Tibial nerve (tissue), 4 donors: ENCODE results near the gene MICU1. TPM values are rescaled to one million over a fixed set of nuclear protein-coding genes. Genes with fewer than 3 reads are reported as not detected.

Source experiments
- DNase-seq, 2 donors: peaks; one replicate each; pipeline ENCODE4 v3.0.0-alpha.2; 2019; ENCODE audit warnings: low spot score in 2 of 2
- H3K27ac ChIP-seq, 4 donors: fragments of 200-600 bp; sonication (generic) in 3 of 4; one replicate each; pipeline ENCODE4 v1.5.1; 2017 to 2019; ENCODE audit warnings: mild to moderate bottlenecking in 1 of 4
- H3K27me3 ChIP-seq, 2 donors: fragments of 200-600 bp; sonication (generic) in 1 of 2; one replicate each; pipeline versions ENCODE4 v1.5.1 to v1.6.0; 2017 to 2019
- H3K36me3 ChIP-seq, 3 donors: fragments of 200-600 bp; sonication (generic); one replicate each; pipeline ENCODE4 v1.5.1; 2018 to 2019
- H3K4me1 ChIP-seq, 4 donors: fragments of 200-600 bp; sonication (generic) in 3 of 4; one replicate each; pipeline ENCODE4 v1.5.1; 2017 to 2019
- H3K4me3 ChIP-seq, 4 donors: fragments of 200-600 bp; sonication (generic) in 3 of 4; one replicate each; pipeline ENCODE4 v1.5.1; 2017 to 2019; ENCODE audit warnings: mild to moderate bottlenecking in 1 of 4, moderate library complexity in 1 of 4
- H3K9me3 ChIP-seq, 4 donors: fragments of 200-600 bp; sonication (generic) in 3 of 4; one replicate each; pipeline ENCODE4 v1.5.1; 2017 to 2019
- CTCF ChIP-seq, 5 experiments: fragments of 200-600 bp in 3 of 5; fragments of 450-650 bp in 2 of 5; sonication (generic) in 3 of 5; IDR thresholded peaks; one replicate each; pipeline ENCODE4 v1.5.1; 2016 to 2019; ENCODE audit warnings: antibody characterized with exemption in 5 of 5, mild to moderate bottlenecking in 3 of 5, moderate library complexity in 2 of 5
- EP300 ChIP-seq, 2 donors: sonication (generic); formaldehyde crosslinking; IDR thresholded peaks; one replicate each; pipeline ENCODE4 v1.6.1; 2017; ENCODE audit warnings: antibody characterized with exemption in 2 of 2, mild to moderate bottlenecking in 1 of 2
- POLR2A ChIP-seq, 2 donors: fragments of 450-650 bp; IDR thresholded peaks; one replicate each; pipeline ENCODE4 v1.6.1; 2017; ENCODE audit warnings: antibody characterized with exemption in 2 of 2, mild to moderate bottlenecking in 2 of 2, moderate library complexity in 2 of 2
- WGBS, 2 donors: methylation state at CpG; one replicate each; pipeline ENCODE4 v1.1.5; 2018; 5-methylcytosine and 5-hydroxymethylcytosine counted together
- total RNA-seq, 4 donors: library from RNA; depleted of rRNA; stranded (reverse); fragments of >200 nt; gene quantifications; one replicate each; pipeline ENCODE4 v1.1.0, GENCODE V29; 2016

Gene MICU1
- total RNA-seq, 4 donors from 2014 or later = 19.4 to 46.5 (median 35.8) TPM

GRCh38 chr10:72370201-72370722, 255.6 kb downstream of the MICU1 start:
- Histone ChIP-seq H3K9me3 (no peaks in the 10 kb centered on the region), H3K36me3 (peaks cover 0 to 61% (median 0%) of the 10 kb centered on the region in 3 donors), H3K4me1 (no peaks in the 10 kb centered on the region), H3K27me3 (no peaks in the 10 kb centered on the region), H3K4me3 (no peak overlapping the region), H3K27ac (no peak overlapping the region)
- no peak for DNase-seq
- TF ChIP-seq EP300 (IDR thresholded peaks at IDR 0.05) = no peak
- TF ChIP-seq CTCF (IDR thresholded peaks at IDR 0.05) = no peak
- no peak for TF ChIP-seq POLR2A (IDR thresholded peaks at IDR 0.05)

- peaks cover 0 to 11% (median 0%) of the 10 kb centered on the region in 4 donors for H3K4me1 ChIP-seq
- DNase-seq = no peak
- TF ChIP-seq CTCF (IDR thresholded peaks at IDR 0.05) = no peak
- no peak for TF ChIP-seq EP300 (IDR thresholded peaks at IDR 0.05)
- no peak for TF ChIP-seq POLR2A (IDR thresholded peaks at IDR 0.05)
- no peaks in the 10 kb centered on the region for H3K9me3 ChIP-seq
- H3K4me3 ChIP-seq = no peak overlapping the region
- H3K27ac ChIP-seq = no peak overlapping the region
- H3K36me3 ChIP-seq = peaks cover 0 to 47% (median 0%) of the 10 kb centered on the region in 3 donors
- 82% methylated on average over 4 of the region's 4 CpGs for WGBS, 2 donors
- H3K27me3 ChIP-seq = no peaks in the 10 kb centered on the region
These were observed 258.4 kb downstream of the MICU1 start for GRCh38 chr10:72367301-72367960.

- H3K4me3 ChIP-seq = no peak overlapping the region
- H3K4me1 ChIP-seq = peaks cover 0 to 11% (median 0%) of the 10 kb centered on the region in 4 donors
- H3K36me3 ChIP-seq = peaks cover 0 to 36% (median 0%) of the 10 kb centered on the region in 3 donors
- no peak for DNase-seq
- no peaks in the 10 kb centered on the region for H3K9me3 ChIP-seq
- H3K27me3 ChIP-seq = no peaks in the 10 kb centered on the region
- 85% methylated on average over 7 of the region's 7 CpGs for WGBS, 2 donors
- peak overlapping the region in 1 of 4 donors; percentile 57 for H3K27ac ChIP-seq
- no peak for TF ChIP-seq EP300 (IDR thresholded peaks at IDR 0.05)
- TF ChIP-seq CTCF (IDR thresholded peaks at IDR 0.05) = no peak
- no peak for TF ChIP-seq POLR2A (IDR thresholded peaks at IDR 0.05)
These were observed 260.6 kb downstream of the MICU1 start for GRCh38 chr10:72365106-72365895.

GRCh38 chr10:72364239-72364777, 261.6 kb downstream of the MICU1 start:
- H3K9me3 ChIP-seq = no peaks in the 10 kb centered on the region
- H3K4me1 ChIP-seq = peaks cover 0 to 11% (median 0%) of the 10 kb centered on the region in 4 donors
- 3 to 7% methylated on average over 11 to 12 of the region's 12 CpGs for WGBS, 2 donors
- peak overlapping the region in 1 of 4 donors; percentile 14 for H3K4me3 ChIP-seq
- TF ChIP-seq CTCF (IDR thresholded peaks at IDR 0.05) (peak; percentile 90 to 97 (median 93)), POLR2A (IDR thresholded peaks at IDR 0.05) (peak in 1 of 2 donors; percentile 23), EP300 (IDR thresholded peaks at IDR 0.05) (peak in 1 of 2 donors; percentile 88)
- peak; percentile 76 to 93 for DNase-seq
- H3K27ac ChIP-seq = peak overlapping the region in 3 of 4 donors; percentile 37 to 57 (median 53)
- peaks cover 0 to 32% (median 0%) of the 10 kb centered on the region in 3 donors for H3K36me3 ChIP-seq
- no peaks in the 10 kb centered on the region for H3K27me3 ChIP-seq
